Measurements from ENCODE around the gene SLC39A11. TPM values are rescaled to one million over a fixed set of nuclear protein-coding genes. Genes with fewer than 3 reads are reported as not detected.

SLC39A11 gene
- total RNA-seq, 1 experiment from 2014 or later, result 56.1 TPM

DNA sequence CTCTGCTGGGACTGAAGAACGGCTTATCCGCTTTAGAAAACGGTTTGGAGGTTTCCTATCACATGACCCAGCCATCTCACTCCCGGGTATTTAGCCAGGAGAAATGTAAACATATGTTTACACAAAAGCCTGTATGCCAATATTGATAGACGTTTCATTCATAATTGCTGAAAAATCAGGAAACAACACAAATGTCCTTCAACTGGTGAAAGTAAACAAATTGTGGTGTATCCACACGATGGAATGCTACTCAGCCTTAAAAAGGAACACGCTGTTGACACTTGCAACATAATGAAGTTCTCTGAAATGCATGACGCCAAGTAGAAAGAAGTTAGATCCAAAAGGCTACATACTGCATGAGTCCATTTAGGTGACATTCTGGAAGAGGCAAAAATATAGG lies 157.6 kb downstream of the SLC39A11 start:
- POLR2A ChIA-PET, result no interaction called here
- no peak overlapping the region for H3K4me3 ChIP-seq (ENCODE audit: low read depth in 2 of 2, low read length in 2 of 2)
- H3K27me3 ChIP-seq (ENCODE audit: control insufficient read depth, insufficient read depth, low read length), result no peaks in the 10 kb centered on the region
- intact Hi-C loops (cut with micrococcal nuclease; ENCODE audit: unreplicated experiment) (no loop called here), in situ Hi-C loops (cut with HindIII; ENCODE audit: low pct_unique_long_range_greater_than_20kb, low sequenced_read_pairs) (no loop called here)
- ATAC-seq (no peak), DNase-seq (ENCODE audit: low read depth, low spot score) (no peak)
- H3K36me3 ChIP-seq (ENCODE audit: control insufficient read depth, insufficient read depth, low read length), result no peaks in the 10 kb centered on the region
- TF ChIP-seq SIN3A (IDR thresholded peaks at IDR 0.05; ENCODE audit: borderline replicate concordance, insufficient read depth, low read depth, low read length), result no peak
- TF ChIP-seq, protein P1, sequence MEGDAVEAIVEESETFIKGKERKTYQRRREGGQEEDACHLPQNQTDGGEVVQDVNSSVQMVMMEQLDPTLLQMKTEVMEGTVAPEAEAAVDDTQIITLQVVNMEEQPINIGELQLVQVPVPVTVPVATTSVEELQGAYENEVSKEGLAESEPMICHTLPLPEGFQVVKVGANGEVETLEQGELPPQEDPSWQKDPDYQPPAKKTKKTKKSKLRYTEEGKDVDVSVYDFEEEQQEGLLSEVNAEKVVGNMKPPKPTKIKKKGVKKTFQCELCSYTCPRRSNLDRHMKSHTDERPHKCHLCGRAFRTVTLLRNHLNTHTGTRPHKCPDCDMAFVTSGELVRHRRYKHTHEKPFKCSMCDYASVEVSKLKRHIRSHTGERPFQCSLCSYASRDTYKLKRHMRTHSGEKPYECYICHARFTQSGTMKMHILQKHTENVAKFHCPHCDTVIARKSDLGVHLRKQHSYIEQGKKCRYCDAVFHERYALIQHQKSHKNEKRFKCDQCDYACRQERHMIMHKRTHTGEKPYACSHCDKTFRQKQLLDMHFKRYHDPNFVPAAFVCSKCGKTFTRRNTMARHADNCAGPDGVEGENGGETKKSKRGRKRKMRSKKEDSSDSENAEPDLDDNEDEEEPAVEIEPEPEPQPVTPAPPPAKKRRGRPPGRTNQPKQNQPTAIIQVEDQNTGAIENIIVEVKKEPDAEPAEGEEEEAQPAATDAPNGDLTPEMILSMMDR (IDR thresholded peaks at IDR 0.05), result no peak
- TF ChIP-seq, protein P2, sequence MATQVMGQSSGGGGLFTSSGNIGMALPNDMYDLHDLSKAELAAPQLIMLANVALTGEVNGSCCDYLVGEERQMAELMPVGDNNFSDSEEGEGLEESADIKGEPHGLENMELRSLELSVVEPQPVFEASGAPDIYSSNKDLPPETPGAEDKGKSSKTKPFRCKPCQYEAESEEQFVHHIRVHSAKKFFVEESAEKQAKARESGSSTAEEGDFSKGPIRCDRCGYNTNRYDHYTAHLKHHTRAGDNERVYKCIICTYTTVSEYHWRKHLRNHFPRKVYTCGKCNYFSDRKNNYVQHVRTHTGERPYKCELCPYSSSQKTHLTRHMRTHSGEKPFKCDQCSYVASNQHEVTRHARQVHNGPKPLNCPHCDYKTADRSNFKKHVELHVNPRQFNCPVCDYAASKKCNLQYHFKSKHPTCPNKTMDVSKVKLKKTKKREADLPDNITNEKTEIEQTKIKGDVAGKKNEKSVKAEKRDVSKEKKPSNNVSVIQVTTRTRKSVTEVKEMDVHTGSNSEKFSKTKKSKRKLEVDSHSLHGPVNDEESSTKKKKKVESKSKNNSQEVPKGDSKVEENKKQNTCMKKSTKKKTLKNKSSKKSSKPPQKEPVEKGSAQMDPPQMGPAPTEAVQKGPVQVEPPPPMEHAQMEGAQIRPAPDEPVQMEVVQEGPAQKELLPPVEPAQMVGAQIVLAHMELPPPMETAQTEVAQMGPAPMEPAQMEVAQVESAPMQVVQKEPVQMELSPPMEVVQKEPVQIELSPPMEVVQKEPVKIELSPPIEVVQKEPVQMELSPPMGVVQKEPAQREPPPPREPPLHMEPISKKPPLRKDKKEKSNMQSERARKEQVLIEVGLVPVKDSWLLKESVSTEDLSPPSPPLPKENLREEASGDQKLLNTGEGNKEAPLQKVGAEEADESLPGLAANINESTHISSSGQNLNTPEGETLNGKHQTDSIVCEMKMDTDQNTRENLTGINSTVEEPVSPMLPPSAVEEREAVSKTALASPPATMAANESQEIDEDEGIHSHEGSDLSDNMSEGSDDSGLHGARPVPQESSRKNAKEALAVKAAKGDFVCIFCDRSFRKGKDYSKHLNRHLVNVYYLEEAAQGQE (IDR thresholded peaks at IDR 0.05; ENCODE audit: insufficient read depth in 1 of 2, low read depth in 2 of 2, low read length in 1 of 2), result no peak
- TF ChIP-seq TCF7L2 (IDR thresholded peaks at IDR 0.05; ENCODE audit: low read depth, low read length), result no peak
- TF ChIP-seq POLR2AphosphoS5 (IDR thresholded peaks at IDR 0.05; ENCODE audit: low read depth, low read length), result no peak
- H3K27ac ChIP-seq (ENCODE audit: low read length), result no peak overlapping the region
- BruUV-seq (replicated peaks), result no TSS peak
- CTCF ChIA-PET, result no interaction called here
- no peaks in the 10 kb centered on the region for H3K9me3 ChIP-seq (ENCODE audit: control insufficient read depth, insufficient read depth, low read depth, low read length)
- H3K4me1 ChIP-seq (ENCODE audit: control insufficient read depth, insufficient read depth, low read length), result no peaks in the 10 kb centered on the region

DNA sequence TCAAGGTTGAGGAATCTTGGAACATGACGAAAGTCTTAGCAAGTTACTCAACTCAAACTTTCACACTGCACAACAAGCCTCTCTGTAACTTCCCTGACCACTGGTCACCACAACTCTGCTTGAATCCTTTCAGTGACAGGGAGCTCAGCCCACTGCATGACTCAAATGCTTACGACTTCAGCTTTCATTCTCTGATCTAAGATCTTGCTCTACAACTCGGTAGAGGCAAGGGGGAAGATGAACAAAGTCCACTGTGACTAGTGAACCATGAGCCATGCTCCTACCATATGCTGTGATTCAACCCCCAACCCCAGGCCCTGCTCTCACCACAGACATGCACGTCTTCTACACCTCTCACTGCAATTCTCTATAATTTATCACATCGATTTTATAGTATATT lies 160.9 kb downstream of the SLC39A11 start:
- BruUV-seq (replicated peaks), result no TSS peak
- DNase-seq (ENCODE audit: low read depth, low spot score), result no peak

More for the DNA sequence above, 160.9 kb downstream of the SLC39A11 start:
- Histone ChIP-seq H3K27ac (ENCODE audit: low read length) (no peak overlapping the region), H3K4me1 (ENCODE audit: control insufficient read depth, insufficient read depth, low read length) (no peaks in the 10 kb centered on the region), H3K27me3 (ENCODE audit: control insufficient read depth, insufficient read depth, low read length) (no peaks in the 10 kb centered on the region), H3K36me3 (ENCODE audit: control insufficient read depth, insufficient read depth, low read length) (no peaks in the 10 kb centered on the region), H3K9me3 (ENCODE audit: control insufficient read depth, insufficient read depth, low read depth, low read length) (no peaks in the 10 kb centered on the region), H3K4me3 (ENCODE audit: low read depth in 2 of 2, low read length in 2 of 2) (no peak overlapping the region)
- TF ChIP-seq, protein P2 (IDR thresholded peaks at IDR 0.05; ENCODE audit: insufficient read depth in 1 of 2, low read depth in 2 of 2, low read length in 1 of 2), result no peak
- TF ChIP-seq TCF7L2 (IDR thresholded peaks at IDR 0.05; ENCODE audit: low read depth, low read length) (no peak), POLR2AphosphoS5 (IDR thresholded peaks at IDR 0.05; ENCODE audit: low read depth, low read length) (no peak), SIN3A (IDR thresholded peaks at IDR 0.05; ENCODE audit: borderline replicate concordance, insufficient read depth, low read depth, low read length) (no peak)
- TF ChIP-seq, protein P1 (IDR thresholded peaks at IDR 0.05), result no peak
- ATAC-seq, result no peak
- in situ Hi-C loops (cut with HindIII; ENCODE audit: low pct_unique_long_range_greater_than_20kb, low sequenced_read_pairs), result no loop called here
- ChIA-PET CTCF (no interaction called here), POLR2A (no interaction called here)
- intact Hi-C loops (cut with micrococcal nuclease; ENCODE audit: unreplicated experiment), result no loop called here

Measured in Panc1 (cell line).